Trophoblast cell (in vitro differentiated cells and primary cell): ENCODE measurements around the gene MSRB1.

Experiments used
- DNase-seq, 2 donors: peaks; one replicate each; pipeline ENCODE4 v3.0.0-alpha.2; 2016
- H2AFZ ChIP-seq: 2 replicates; pipeline ENCODE4 v1.6.1; 2013; ENCODE audit warnings: low read length, moderate library complexity, mild to moderate bottlenecking; ENCODE audit not compliant: insufficient read depth, poor library complexity
- H2AK5ac ChIP-seq: 2 replicates; pipeline ENCODE4 v1.6.1; 2013; ENCODE audit warnings: mild to moderate bottlenecking, low read length
- H2BK120ac ChIP-seq: 2 replicates; pipeline ENCODE4 v1.6.1; 2013; ENCODE audit warnings: low read length, mild to moderate bottlenecking, moderate library complexity; ENCODE audit not compliant: insufficient read depth, poor library complexity
- H2BK12ac ChIP-seq: 2 replicates; pipeline ENCODE4 v1.6.1; 2013; ENCODE audit warnings: mild to moderate bottlenecking, low read length, moderate library complexity
- H2BK5ac ChIP-seq: 2 replicates; pipeline ENCODE4 v1.6.1; 2013; ENCODE audit warnings: low read length, low read depth, moderate library complexity, mild to moderate bottlenecking; ENCODE audit not compliant: poor library complexity
- H3K14ac ChIP-seq: 2 replicates; pipeline ENCODE4 v1.6.1; 2013; ENCODE audit warnings: mild to moderate bottlenecking, low read length
- H3K18ac ChIP-seq: 2 replicates; pipeline ENCODE4 v1.6.1; 2013; ENCODE audit warnings: mild to moderate bottlenecking, low read length
- H3K23ac ChIP-seq: 2 replicates; pipeline ENCODE4 v1.6.1; 2013; ENCODE audit warnings: low read length
- H3K27ac ChIP-seq: 2 replicates; pipeline ENCODE4 v1.5.1; 2013; ENCODE audit warnings: low read depth, mild to moderate bottlenecking, inconsistent platforms, low read length, moderate library complexity
- H3K27me3 ChIP-seq: 2 replicates; pipeline ENCODE4 v1.6.1; 2013; ENCODE audit warnings: inconsistent platforms, mild to moderate bottlenecking, low read length, moderate library complexity; ENCODE audit not compliant: insufficient read depth
- H3K36me3 ChIP-seq, 2 experiments: 1 replicate in 1 of 2; 2 replicates in 1 of 2; pipeline ENCODE4 v1.6.1; 2013; ENCODE audit warnings: low read length in 2 of 2, mild to moderate bottlenecking in 2 of 2, moderate library complexity in 1 of 2; ENCODE audit not compliant: insufficient read depth in 2 of 2, control insufficient read depth in 1 of 2
- H3K4ac ChIP-seq: 2 replicates; pipeline ENCODE4 v1.6.1; 2013; ENCODE audit warnings: low read depth, mild to moderate bottlenecking, low read length, moderate library complexity
- H3K4me1 ChIP-seq, 2 experiments: 1 replicate in 1 of 2; 2 replicates in 1 of 2; pipeline ENCODE4 v1.6.1; 2013; ENCODE audit warnings: low read length in 2 of 2, mild to moderate bottlenecking in 2 of 2, moderate library complexity in 1 of 2; ENCODE audit not compliant: insufficient read depth in 2 of 2, control insufficient read depth in 1 of 2
- H3K4me2 ChIP-seq: 2 replicates; pipeline ENCODE4 v1.6.1; 2013; ENCODE audit warnings: inconsistent platforms, mild to moderate bottlenecking, low read length, moderate library complexity
- H3K4me3 ChIP-seq: 2 replicates; pipeline ENCODE4 v1.5.1; 2013; ENCODE audit warnings: mild to moderate bottlenecking, low read depth, low read length, inconsistent platforms
- H3K79me1 ChIP-seq: one replicate; pipeline ENCODE4 v1.6.1; 2013; ENCODE audit warnings: low read length
- H3K79me2 ChIP-seq: 2 replicates; pipeline ENCODE4 v1.6.1; 2013; ENCODE audit warnings: low read length, mild to moderate bottlenecking; ENCODE audit not compliant: control insufficient read depth, insufficient read depth, poor library complexity
- H3K9ac ChIP-seq: 2 replicates; pipeline ENCODE4 v1.6.1; 2013; ENCODE audit warnings: mild to moderate bottlenecking, low read length
- H3K9me3 ChIP-seq: 2 replicates; pipeline ENCODE4 v1.6.1; 2013; ENCODE audit warnings: low read depth, mild to moderate bottlenecking, control low read depth, inconsistent platforms, low read length; ENCODE audit not compliant: insufficient read depth
- H4K12ac ChIP-seq: 2 replicates; pipeline ENCODE4 v1.6.1; 2013; ENCODE audit warnings: low read depth, mild to moderate bottlenecking, low read length, moderate library complexity
- H4K8ac ChIP-seq: 2 replicates; pipeline ENCODE4 v1.6.1; 2013; ENCODE audit warnings: low read depth, mild to moderate bottlenecking, low read length, moderate library complexity
- H4K91ac ChIP-seq: one replicate; pipeline ENCODE4 v1.6.1; 2013; ENCODE audit warnings: low read depth, mild to moderate bottlenecking, low read length, moderate library complexity
- WGBS: extraction: QIAGEN DNeasy Blood & Tissue Kit; methylation state at CpG from one replicate; pipeline ENCODE4 v1.1.7; 2013; ENCODE audit warnings: missing lambda C conversion rate; ENCODE audit not compliant: insufficient read length, insufficient coverage; ENCODE audit errors: extremely low coverage; 5-methylcytosine and 5-hydroxymethylcytosine counted together

Gene MSRB1

GRCh38 chr16:1976951-1977874 lies 34.2 kb upstream of the MSRB1 start:
- no peak overlapping the region for H3K18ac ChIP-seq
- H3K23ac ChIP-seq = no peak overlapping the region
- H2BK120ac ChIP-seq = no peak overlapping the region
- peaks cover 6% of the 10 kb centered on the region for H3K79me2 ChIP-seq
- no peak overlapping the region for H4K12ac ChIP-seq
- H4K91ac ChIP-seq = no peak overlapping the region
- H3K9ac ChIP-seq = no peak overlapping the region
- H4K8ac ChIP-seq = no peak overlapping the region
- H3K4me2 ChIP-seq = no peak overlapping the region
- no peak for DNase-seq
- H3K9me3 ChIP-seq = peaks cover 8% of the 10 kb centered on the region
- H2BK5ac ChIP-seq = no peak overlapping the region
- WGBS = no CpG with 5 or more reads among the region's 33 CpGs
- no peak overlapping the region for H3K4ac ChIP-seq
- H2BK12ac ChIP-seq = no peak overlapping the region
- H3K14ac ChIP-seq = no peak overlapping the region
- peaks cover 44 to 46% of the 10 kb centered on the region in 2 experiments for H3K36me3 ChIP-seq
- peaks cover 31% of the 10 kb centered on the region for H3K27me3 ChIP-seq
- no peak overlapping the region for H2AK5ac ChIP-seq
- H3K79me1 ChIP-seq = peaks cover 4% of the 10 kb centered on the region
- no peak overlapping the region for H3K27ac ChIP-seq
- H3K4me1 ChIP-seq = peaks cover 16 to 19% of the 10 kb centered on the region in 2 experiments
- H2AFZ ChIP-seq = no peak overlapping the region
- no peak overlapping the region for H3K4me3 ChIP-seq

GRCh38 chr16:1976216-1976520 lies 33.2 kb upstream of the MSRB1 start:
- Histone ChIP-seq H2BK120ac (no peak overlapping the region), H4K91ac (no peak overlapping the region), H3K4me1 (peaks cover 18 to 21% of the 10 kb centered on the region in 2 experiments), H2AFZ (no peak overlapping the region), H3K79me2 (peaks cover 11% of the 10 kb centered on the region), H3K4ac (no peak overlapping the region), H3K27ac (no peak overlapping the region), H3K27me3 (peaks cover 21% of the 10 kb centered on the region), H4K8ac (no peak overlapping the region), H3K79me1 (peaks cover 10% of the 10 kb centered on the region), H3K23ac (no peak overlapping the region), H3K9ac (no peak overlapping the region), H3K18ac (no peak overlapping the region), H4K12ac (no peak overlapping the region), H3K36me3 (peaks cover 44 to 46% of the 10 kb centered on the region in 2 experiments), H3K4me2 (no peak overlapping the region), H2BK5ac (no peak overlapping the region), H3K9me3 (peaks cover 8% of the 10 kb centered on the region), H2AK5ac (no peak overlapping the region), H2BK12ac (no peak overlapping the region), H3K14ac (no peak overlapping the region), H3K4me3 (no peak overlapping the region)
- no CpG with 5 or more reads among the region's 8 CpGs for WGBS
- DNase-seq = no peak

GRCh38 chr16:1975432-1976215 lies 32.6 kb upstream of the MSRB1 start:
- no peak overlapping the region for H3K14ac ChIP-seq
- DNase-seq = no peak
- peaks cover 10% of the 10 kb centered on the region for H3K79me1 ChIP-seq
- no peak overlapping the region for H2BK12ac ChIP-seq
- H3K4me3 ChIP-seq = no peak overlapping the region
- peaks cover 11% of the 10 kb centered on the region for H3K79me2 ChIP-seq
- H3K9ac ChIP-seq = no peak overlapping the region
- H4K8ac ChIP-seq = no peak overlapping the region
- no CpG with 5 or more reads among the region's 33 CpGs for WGBS
- peaks cover 15% of the 10 kb centered on the region for H3K27me3 ChIP-seq
- peaks cover 6% of the 10 kb centered on the region for H3K9me3 ChIP-seq
- H3K4me2 ChIP-seq = no peak overlapping the region
- H3K36me3 ChIP-seq = peaks cover 44 to 46% of the 10 kb centered on the region in 2 experiments
- no peak overlapping the region for H3K4ac ChIP-seq
- H3K4me1 ChIP-seq = peaks cover 20 to 24% of the 10 kb centered on the region in 2 experiments
- no peak overlapping the region for H2AK5ac ChIP-seq
- H4K91ac ChIP-seq = no peak overlapping the region
- no peak overlapping the region for H3K18ac ChIP-seq
- H3K23ac ChIP-seq = no peak overlapping the region
- H3K27ac ChIP-seq = no peak overlapping the region
- H4K12ac ChIP-seq = no peak overlapping the region
- H2BK5ac ChIP-seq = no peak overlapping the region
- H2BK120ac ChIP-seq = no peak overlapping the region
- H2AFZ ChIP-seq = no peak overlapping the region

GRCh38 chr16:1974157-1975070 lies 31.4 kb upstream of the MSRB1 start:
- H4K12ac ChIP-seq = no peak overlapping the region
- H2BK12ac ChIP-seq = no peak overlapping the region
- no peak overlapping the region for H2AK5ac ChIP-seq
- DNase-seq = no peak
- H3K4me3 ChIP-seq = peak overlapping the region; percentile 9
- H3K36me3 ChIP-seq = peaks cover 44 to 46% of the 10 kb centered on the region in 2 experiments
- no peak overlapping the region for H4K91ac ChIP-seq
- no peak overlapping the region for H4K8ac ChIP-seq
- no peak overlapping the region for H2BK120ac ChIP-seq
- no peak overlapping the region for H2AFZ ChIP-seq
- H3K4me1 ChIP-seq = peaks cover 16 to 18% of the 10 kb centered on the region in 2 experiments
- no CpG with 5 or more reads among the region's 42 CpGs for WGBS
- H3K27ac ChIP-seq = no peak overlapping the region
- no peak overlapping the region for H3K4me2 ChIP-seq
- no peak overlapping the region for H3K14ac ChIP-seq
- H3K4ac ChIP-seq = no peak overlapping the region
- H3K18ac ChIP-seq = no peak overlapping the region
- peaks cover 7% of the 10 kb centered on the region for H3K79me1 ChIP-seq
- no peak overlapping the region for H3K23ac ChIP-seq
- peaks cover 11% of the 10 kb centered on the region for H3K79me2 ChIP-seq
- no peaks in the 10 kb centered on the region for H3K9me3 ChIP-seq
- no peak overlapping the region for H3K9ac ChIP-seq
- H2BK5ac ChIP-seq = no peak overlapping the region
- peaks cover 3% of the 10 kb centered on the region for H3K27me3 ChIP-seq
